ENCODE data around the gene SNX11. TPM values are rescaled to one million over a fixed set of nuclear protein-coding genes. Genes with fewer than 3 reads are reported as not detected.

SNX11 gene
- total and polyA plus RNA-seq, 8 donors = 3.5 to 35.7 (median 14.1) TPM

DNA sequence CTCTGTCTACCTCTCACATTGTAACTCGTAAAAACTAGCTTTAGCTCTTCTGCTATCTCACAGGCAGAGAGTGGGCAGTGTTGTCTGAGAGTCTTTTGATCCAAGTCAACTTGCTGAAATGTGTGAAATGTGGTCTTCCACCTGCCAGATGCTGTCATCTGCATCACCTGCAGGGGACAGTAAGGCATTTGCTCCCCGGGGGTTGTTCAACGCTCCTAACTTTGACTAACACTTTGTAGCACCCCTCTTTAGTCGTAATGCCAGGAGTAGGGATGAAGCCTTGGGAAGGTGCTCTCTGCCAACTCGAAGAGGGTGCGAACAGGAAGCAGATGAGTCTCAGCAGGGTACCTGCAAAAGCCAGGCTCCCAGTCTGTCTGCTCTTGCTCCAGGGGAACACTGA, 36.1 kb downstream of the SNX11 start:
- Histone ChIP-seq H3K27me3 (peaks cover 0 to 72% (median 14%) of the 10 kb centered on the region in 3 donors), H3K9me3 (no peaks in the 10 kb centered on the region), H3K36me3 (no peaks in the 10 kb centered on the region), H3K4me3 (no peak overlapping the region), H3K4me1 (no peaks in the 10 kb centered on the region), H3K27ac (no peak overlapping the region)
- TF ChIP-seq POLR2AphosphoS5 (IDR thresholded peaks at IDR 0.05) = no peak
- no peak for TF ChIP-seq POLR2A (IDR thresholded peaks at IDR 0.05)
- TF ChIP-seq, protein P1, sequence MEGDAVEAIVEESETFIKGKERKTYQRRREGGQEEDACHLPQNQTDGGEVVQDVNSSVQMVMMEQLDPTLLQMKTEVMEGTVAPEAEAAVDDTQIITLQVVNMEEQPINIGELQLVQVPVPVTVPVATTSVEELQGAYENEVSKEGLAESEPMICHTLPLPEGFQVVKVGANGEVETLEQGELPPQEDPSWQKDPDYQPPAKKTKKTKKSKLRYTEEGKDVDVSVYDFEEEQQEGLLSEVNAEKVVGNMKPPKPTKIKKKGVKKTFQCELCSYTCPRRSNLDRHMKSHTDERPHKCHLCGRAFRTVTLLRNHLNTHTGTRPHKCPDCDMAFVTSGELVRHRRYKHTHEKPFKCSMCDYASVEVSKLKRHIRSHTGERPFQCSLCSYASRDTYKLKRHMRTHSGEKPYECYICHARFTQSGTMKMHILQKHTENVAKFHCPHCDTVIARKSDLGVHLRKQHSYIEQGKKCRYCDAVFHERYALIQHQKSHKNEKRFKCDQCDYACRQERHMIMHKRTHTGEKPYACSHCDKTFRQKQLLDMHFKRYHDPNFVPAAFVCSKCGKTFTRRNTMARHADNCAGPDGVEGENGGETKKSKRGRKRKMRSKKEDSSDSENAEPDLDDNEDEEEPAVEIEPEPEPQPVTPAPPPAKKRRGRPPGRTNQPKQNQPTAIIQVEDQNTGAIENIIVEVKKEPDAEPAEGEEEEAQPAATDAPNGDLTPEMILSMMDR (IDR thresholded peaks at IDR 0.05) = no peak
- TF ChIP-seq EP300 (IDR thresholded peaks at IDR 0.05) = no peak
- intact Hi-C loops (cut with DNase I; ENCODE audit: low total_unique reads) = no loop called here
- DNase-seq = no peak
- WGBS, 5 donors = 33 to 49% (median 43%) methylated on average over 6 of the region's 6 CpGs

- no peak overlapping the region for H3K27ac ChIP-seq
- DNase-seq = no peak
- no peaks in the 10 kb centered on the region for H3K36me3 ChIP-seq
- no peaks in the 10 kb centered on the region for H3K4me1 ChIP-seq
- intact Hi-C loops (cut with DNase I; ENCODE audit: low total_unique reads) = no loop called here
- 53 to 64% (median 61%) methylated on average over 8 of the region's 8 CpGs for WGBS, 5 donors
- peaks cover 0 to 78% (median 16%) of the 10 kb centered on the region in 3 donors for H3K27me3 ChIP-seq
- no peaks in the 10 kb centered on the region for H3K9me3 ChIP-seq
- no peak overlapping the region for H3K4me3 ChIP-seq
- no peak for TF ChIP-seq POLR2A (IDR thresholded peaks at IDR 0.05)
- TF ChIP-seq, protein P1 (IDR thresholded peaks at IDR 0.05) = no peak
- no peak for TF ChIP-seq EP300 (IDR thresholded peaks at IDR 0.05)
- TF ChIP-seq POLR2AphosphoS5 (IDR thresholded peaks at IDR 0.05) = no peak
Observed at GRCh38 chr17:48144231-48144630, 36.7 kb downstream of the SNX11 start.

- H3K27ac ChIP-seq = no peak overlapping the region
- H3K36me3 ChIP-seq = no peaks in the 10 kb centered on the region
- no peak for DNase-seq
- no peaks in the 10 kb centered on the region for H3K9me3 ChIP-seq
- 89 to 97% (median 96%) methylated on average over 3 of the region's 3 CpGs for WGBS, 5 donors
- H3K4me1 ChIP-seq = no peaks in the 10 kb centered on the region
- intact Hi-C loops (cut with DNase I; ENCODE audit: low total_unique reads) = no loop called here
- peaks cover 0 to 87% (median 21%) of the 10 kb centered on the region in 3 donors for H3K27me3 ChIP-seq
- no peak overlapping the region for H3K4me3 ChIP-seq
- TF ChIP-seq, protein P1 (IDR thresholded peaks at IDR 0.05) = no peak
- TF ChIP-seq EP300 (IDR thresholded peaks at IDR 0.05) (no peak), POLR2A (IDR thresholded peaks at IDR 0.05) (no peak), POLR2AphosphoS5 (IDR thresholded peaks at IDR 0.05) (no peak)
Observed at GRCh38 chr17:48144976-48145798, 37.6 kb downstream of the SNX11 start.

GRCh38 chr17:48148029-48148770, 40.6 kb downstream of the SNX11 start:
- H3K4me1 ChIP-seq = no peaks in the 10 kb centered on the region
- peak in 1 of 2 donors; percentile 37 for DNase-seq
- intact Hi-C loops (cut with DNase I; ENCODE audit: low total_unique reads) = no loop called here
- peaks cover 0 to 92% (median 21%) of the 10 kb centered on the region in 3 donors for H3K27me3 ChIP-seq
- TF ChIP-seq EP300 (IDR thresholded peaks at IDR 0.05) (no peak), POLR2AphosphoS5 (IDR thresholded peaks at IDR 0.05) (no peak), POLR2A (IDR thresholded peaks at IDR 0.05) (no peak)
- H3K9me3 ChIP-seq = no peaks in the 10 kb centered on the region
- 72 to 77% (median 73%) methylated on average over 14 of the region's 14 CpGs for WGBS, 5 donors
- H3K4me3 ChIP-seq = no peak overlapping the region
- H3K27ac ChIP-seq = no peak overlapping the region
- H3K36me3 ChIP-seq = no peaks in the 10 kb centered on the region

Measured in stomach (tissue), 9 donors.